GM21737 (cell line): ENCODE results near the gene KPNB1.

ENCODE experiments used
- ATAC-seq: cut with Tn5 transposase; IDR thresholded peaks from one replicate; pipeline ENCODE4 v1.9.1; 2021; ENCODE audit warnings: mild to moderate bottlenecking, moderate library complexity; ENCODE audit not compliant: unreplicated experiment

The KPNB1 gene

GRCh38 chr17:47695429-47696376 lies 46.0 kb downstream of the KPNB1 start:
- ATAC-seq, result no peak

GRCh38 chr17:47696717-47697642 lies 47.3 kb downstream of the KPNB1 start:
- no peak for ATAC-seq

GRCh38 chr17:47697906-47698711 lies 48.4 kb downstream of the KPNB1 start:
- ATAC-seq, result no peak

- ATAC-seq, result no peak
Observed at GRCh38 chr17:47698749-47699535, 49.2 kb downstream of the KPNB1 start.

- no peak for ATAC-seq
Observed at GRCh38 chr17:47699536-47699840, 49.8 kb downstream of the KPNB1 start.

- ATAC-seq, result no peak
Observed at GRCh38 chr17:47700471-47701449, 51.0 kb downstream of the KPNB1 start.

GRCh38 chr17:47701608-47702007 lies 51.9 kb downstream of the KPNB1 start:
- ATAC-seq, result no peak

- no peak for ATAC-seq
Observed at GRCh38 chr17:47702391-47702995, 52.8 kb downstream of the KPNB1 start.

- no peak for ATAC-seq
Observed at GRCh38 chr17:47703191-47703591, 53.5 kb downstream of the KPNB1 start.

GRCh38 chr17:47703671-47704070 lies 54.0 kb downstream of the KPNB1 start:
- ATAC-seq, result no peak

- no peak for ATAC-seq
Observed at GRCh38 chr17:47704116-47704515, 54.4 kb downstream of the KPNB1 start.

GRCh38 chr17:47704736-47705135 lies 55.0 kb downstream of the KPNB1 start:
- no peak for ATAC-seq

GRCh38 chr17:47705536-47706530 lies 56.1 kb downstream of the KPNB1 start:
- ATAC-seq, result no peak

GRCh38 chr17:47707056-47707804 lies 57.5 kb downstream of the KPNB1 start:
- no peak for ATAC-seq

- ATAC-seq, result no peak
Observed at GRCh38 chr17:47707884-47708283, 58.2 kb downstream of the KPNB1 start.

- ATAC-seq, result no peak
Observed at GRCh38 chr17:47708312-47708863, 58.7 kb downstream of the KPNB1 start.
